ENCODE measurements around the gene DTNB.
A peak's percentile ranks its signal among the peaks of the same experiment; 100 is the strongest.

Gene DTNB

DNA sequence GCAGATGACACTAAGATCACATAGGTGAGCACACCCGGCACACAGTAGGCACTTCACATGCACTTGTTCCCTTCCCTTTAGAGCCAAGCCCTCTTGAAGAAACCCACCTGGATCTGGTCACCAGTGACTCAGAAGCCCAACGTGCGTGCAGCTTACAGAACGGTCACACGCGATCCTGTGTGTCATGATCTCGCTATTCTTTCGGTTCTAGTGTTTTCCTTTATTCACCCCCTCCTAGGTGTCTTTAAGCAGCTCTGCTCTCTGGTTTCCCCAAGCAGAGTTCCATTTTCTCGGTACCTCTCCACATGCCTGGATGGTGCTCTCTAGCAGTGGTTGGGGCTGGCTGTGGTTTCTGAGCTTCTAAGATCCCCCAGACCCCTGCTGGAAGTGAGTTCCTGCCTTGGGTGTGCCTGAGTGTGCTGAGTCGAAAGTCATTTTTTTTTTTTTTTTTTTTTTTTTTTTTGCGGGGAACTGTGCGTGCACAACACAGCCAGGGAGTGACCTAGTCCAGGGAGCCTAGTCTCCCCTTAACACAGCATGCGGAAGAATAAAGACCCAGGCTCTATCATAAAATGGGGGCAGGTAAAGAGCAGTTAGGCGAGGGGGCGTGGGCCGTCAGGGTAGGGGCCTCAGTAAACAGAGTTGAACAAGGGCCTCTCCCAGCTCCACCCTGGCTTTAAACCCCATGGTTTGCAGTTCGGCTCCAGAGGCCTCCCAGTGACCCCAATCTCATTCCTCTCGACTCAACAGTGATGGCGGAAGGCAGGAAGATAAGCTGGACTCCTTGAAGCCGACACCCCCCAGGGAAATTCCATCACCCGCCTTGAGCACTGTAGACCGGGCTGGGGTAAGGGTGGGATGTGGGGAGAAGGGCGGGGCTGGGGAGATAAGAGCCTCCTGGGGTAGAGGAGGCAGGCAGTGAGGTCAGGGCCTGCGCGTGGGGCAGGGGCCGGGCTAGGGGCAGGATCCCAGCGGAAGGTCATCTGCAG is 301.8 kb downstream of the DTNB start:
- DNase-seq (ENCODE audit: low read depth) = no peak

GRCh38 chr2:25369876-25370275 is 303.5 kb downstream of the DTNB start:
- H3K4me3 ChIP-seq (ENCODE audit: control insufficient read depth, low read depth, low read length) = no peak overlapping the region
- TF ChIP-seq, protein P1, sequence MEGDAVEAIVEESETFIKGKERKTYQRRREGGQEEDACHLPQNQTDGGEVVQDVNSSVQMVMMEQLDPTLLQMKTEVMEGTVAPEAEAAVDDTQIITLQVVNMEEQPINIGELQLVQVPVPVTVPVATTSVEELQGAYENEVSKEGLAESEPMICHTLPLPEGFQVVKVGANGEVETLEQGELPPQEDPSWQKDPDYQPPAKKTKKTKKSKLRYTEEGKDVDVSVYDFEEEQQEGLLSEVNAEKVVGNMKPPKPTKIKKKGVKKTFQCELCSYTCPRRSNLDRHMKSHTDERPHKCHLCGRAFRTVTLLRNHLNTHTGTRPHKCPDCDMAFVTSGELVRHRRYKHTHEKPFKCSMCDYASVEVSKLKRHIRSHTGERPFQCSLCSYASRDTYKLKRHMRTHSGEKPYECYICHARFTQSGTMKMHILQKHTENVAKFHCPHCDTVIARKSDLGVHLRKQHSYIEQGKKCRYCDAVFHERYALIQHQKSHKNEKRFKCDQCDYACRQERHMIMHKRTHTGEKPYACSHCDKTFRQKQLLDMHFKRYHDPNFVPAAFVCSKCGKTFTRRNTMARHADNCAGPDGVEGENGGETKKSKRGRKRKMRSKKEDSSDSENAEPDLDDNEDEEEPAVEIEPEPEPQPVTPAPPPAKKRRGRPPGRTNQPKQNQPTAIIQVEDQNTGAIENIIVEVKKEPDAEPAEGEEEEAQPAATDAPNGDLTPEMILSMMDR (IDR thresholded peaks at IDR 0.05; ENCODE audit: control insufficient read depth, insufficient read depth, low read depth, low read length, missing control alignments) = no peak
- DNase-seq (ENCODE audit: low read depth) = no peak

More for the DNA sequence above, 301.8 kb downstream of the DTNB start:
- TF ChIP-seq, protein P1 (IDR thresholded peaks at IDR 0.05; ENCODE audit: control insufficient read depth, insufficient read depth, low read depth, low read length, missing control alignments) = no peak
- H3K4me3 ChIP-seq (ENCODE audit: control insufficient read depth, low read depth, low read length) = no peak overlapping the region

DNA sequence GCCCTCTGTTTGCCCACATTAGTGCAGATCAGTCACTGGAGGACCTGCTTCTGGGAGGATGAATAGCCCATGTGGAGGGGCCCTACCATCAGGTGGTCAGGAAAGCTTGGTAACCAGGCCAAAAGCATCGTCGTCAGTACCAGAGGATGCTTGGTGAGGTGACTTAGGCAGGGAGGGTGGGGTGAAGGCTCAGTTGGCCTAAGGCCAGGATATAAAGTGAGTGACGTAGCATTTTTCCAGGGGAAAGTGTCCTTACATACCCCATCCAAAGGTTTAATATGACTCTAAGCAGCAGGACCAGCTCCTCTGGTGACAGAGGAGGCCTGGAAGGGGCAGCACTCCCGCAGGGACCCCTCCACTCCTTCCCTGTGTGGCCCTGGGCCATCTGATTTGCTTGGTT is 303.9 kb downstream of the DTNB start:
- no peak for DNase-seq (ENCODE audit: low read depth)
- H3K4me3 ChIP-seq (ENCODE audit: control insufficient read depth, low read depth, low read length) = no peak overlapping the region
- TF ChIP-seq, protein P1 (IDR thresholded peaks at IDR 0.05; ENCODE audit: control insufficient read depth, insufficient read depth, low read depth, low read length, missing control alignments) = no peak

DNA sequence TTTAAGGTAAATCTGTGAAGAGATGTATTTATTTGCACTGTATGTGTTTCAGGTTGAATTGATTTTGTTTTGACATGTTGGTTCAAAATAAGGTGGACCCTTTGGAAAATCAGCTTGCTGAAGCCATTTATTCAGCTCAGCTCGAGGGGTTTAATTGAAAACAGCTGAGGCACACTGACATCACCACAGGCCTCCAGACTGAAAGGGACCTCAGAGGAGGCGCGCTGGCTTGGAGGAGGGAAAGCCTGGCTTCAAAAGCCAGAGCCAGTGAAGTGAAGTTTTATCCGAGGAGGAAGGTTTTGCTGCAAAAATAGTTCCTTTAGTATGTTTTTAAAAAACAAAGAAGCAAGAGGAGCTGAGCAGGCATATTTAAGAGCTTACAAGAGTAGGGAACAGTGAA is 304.7 kb downstream of the DTNB start:
- no peak overlapping the region for H3K4me3 ChIP-seq (ENCODE audit: control insufficient read depth, low read depth, low read length)
- TF ChIP-seq, protein P1 (IDR thresholded peaks at IDR 0.05; ENCODE audit: control insufficient read depth, insufficient read depth, low read depth, low read length, missing control alignments) = no peak
- peak; percentile 14 for DNase-seq (ENCODE audit: low read depth)

DNA sequence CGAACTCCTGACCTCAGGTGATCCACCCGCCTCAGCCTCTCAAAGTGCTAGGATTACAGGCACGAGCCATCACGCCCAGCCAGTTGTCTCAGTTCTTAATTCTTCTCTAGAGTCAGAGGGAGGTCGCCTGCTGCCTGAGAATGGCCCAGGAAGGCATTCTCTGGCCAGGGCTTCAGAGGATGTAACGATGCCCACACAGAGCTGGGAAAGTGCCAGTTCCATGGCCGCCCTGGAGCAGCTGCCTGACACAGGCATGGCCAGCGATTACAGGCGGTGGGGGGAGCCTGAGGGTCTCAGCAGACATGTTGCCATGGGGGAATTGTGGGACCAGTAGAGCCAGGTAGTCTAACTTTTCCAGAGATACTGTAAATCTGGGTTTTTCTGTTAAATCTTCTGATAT is 306.1 kb downstream of the DTNB start:
- no peak for DNase-seq (ENCODE audit: low read depth)
- TF ChIP-seq, protein P1 (IDR thresholded peaks at IDR 0.05; ENCODE audit: control insufficient read depth, insufficient read depth, low read depth, low read length, missing control alignments) = no peak
- no peak overlapping the region for H3K4me3 ChIP-seq (ENCODE audit: control insufficient read depth, low read depth, low read length)

- no peak for DNase-seq (ENCODE audit: low read depth)
- TF ChIP-seq, protein P1 (IDR thresholded peaks at IDR 0.05; ENCODE audit: control insufficient read depth, insufficient read depth, low read depth, low read length, missing control alignments) = no peak
- H3K4me3 ChIP-seq (ENCODE audit: control insufficient read depth, low read depth, low read length) = no peak overlapping the region
Observed at GRCh38 chr2:25366629-25367028, 306.7 kb downstream of the DTNB start.
